Measurements from ENCODE around the gene TASOR. TPM values are rescaled to one million over a fixed set of nuclear protein-coding genes. Genes with fewer than 3 reads are reported as not detected.

TASOR gene
- polyA plus RNA-seq, 1 donor from 2014 or later: 84.8 TPM

- Histone ChIP-seq H3K9me3 (ENCODE audit: low read length) (no peaks in the 10 kb centered on the region), H3K9ac (ENCODE audit: low read length) (no peak overlapping the region), H4K20me1 (ENCODE audit: insufficient read depth) (no peaks in the 10 kb centered on the region), H3K4me3 (ENCODE audit: low read length) (no peak overlapping the region), H3F3A (ENCODE audit: insufficient read depth, low read length, poor library complexity, severe bottlenecking) (no peaks in the 10 kb centered on the region), H2AFZ (ENCODE audit: low read depth, low read length) (no peak overlapping the region), H3K36me3 (ENCODE audit: insufficient read depth, low read length) (no peaks in the 10 kb centered on the region), H3K27ac (ENCODE audit: low read length) (no peak overlapping the region), H3K4me2 (ENCODE audit: low read length) (no peak overlapping the region), H3K9me2 (ENCODE audit: insufficient read depth, low read length) (no peaks in the 10 kb centered on the region), H3K27me3 (ENCODE audit: insufficient read depth, low read depth, low read length) (no peaks in the 10 kb centered on the region), H3K79me2 (replicated peaks; ENCODE audit: insufficient read depth, low read length) (no peaks in the 10 kb centered on the region)
- no peak for TF ChIP-seq EZH2 (IDR thresholded peaks at IDR 0.05; ENCODE audit: borderline replicate concordance, insufficient read depth, low read length, poor library complexity, severe bottlenecking)
- no peak for TF ChIP-seq POLR2AphosphoS5 (IDR thresholded peaks at IDR 0.05)
- no peak for TF ChIP-seq SMC3 (conservative IDR thresholded peaks at IDR 0.05; ENCODE audit: poor library complexity)
- no peak for TF ChIP-seq EP300 (conservative IDR thresholded peaks at IDR 0.05; ENCODE audit: poor library complexity, severe bottlenecking)
- TF ChIP-seq CTCF (IDR thresholded peaks at IDR 0.05; ENCODE audit: poor library complexity, severe bottlenecking): no peak
- TF ChIP-seq MXI1 (conservative IDR thresholded peaks at IDR 0.05; ENCODE audit: poor library complexity, severe bottlenecking): no peak
- TF ChIP-seq RAD21 (conservative IDR thresholded peaks at IDR 0.05): no peak
- no peak for TF ChIP-seq TAF1 (IDR thresholded peaks at IDR 0.05; ENCODE audit: low read depth)
- TF ChIP-seq REST (IDR thresholded peaks at IDR 0.05; ENCODE audit: borderline replicate concordance): no peak
Observed at GRCh38 chr3:56700151-56700550, 17.1 kb upstream of the TASOR start.

GRCh38 chr3:56694867-56695683 lies 12.0 kb upstream of the TASOR start:
- H3K79me2 ChIP-seq (replicated peaks; ENCODE audit: insufficient read depth, low read length): no peaks in the 10 kb centered on the region
- TF ChIP-seq REST (IDR thresholded peaks at IDR 0.05; ENCODE audit: borderline replicate concordance) (no peak), POLR2AphosphoS5 (IDR thresholded peaks at IDR 0.05) (no peak), RAD21 (conservative IDR thresholded peaks at IDR 0.05) (no peak), TAF1 (IDR thresholded peaks at IDR 0.05; ENCODE audit: low read depth) (no peak), MXI1 (conservative IDR thresholded peaks at IDR 0.05; ENCODE audit: poor library complexity, severe bottlenecking) (no peak), SMC3 (conservative IDR thresholded peaks at IDR 0.05; ENCODE audit: poor library complexity) (no peak), CTCF (IDR thresholded peaks at IDR 0.05; ENCODE audit: poor library complexity, severe bottlenecking) (no peak), EP300 (conservative IDR thresholded peaks at IDR 0.05; ENCODE audit: poor library complexity, severe bottlenecking) (no peak), EZH2 (IDR thresholded peaks at IDR 0.05; ENCODE audit: borderline replicate concordance, insufficient read depth, low read length, poor library complexity, severe bottlenecking) (no peak)
- H3K9me2 ChIP-seq (ENCODE audit: insufficient read depth, low read length): no peaks in the 10 kb centered on the region
- H2AFZ ChIP-seq (ENCODE audit: low read depth, low read length): no peak overlapping the region
- no peak overlapping the region for H3K4me3 ChIP-seq (ENCODE audit: low read length)
- no peaks in the 10 kb centered on the region for H3K27me3 ChIP-seq (ENCODE audit: insufficient read depth, low read depth, low read length)
- H4K20me1 ChIP-seq (ENCODE audit: insufficient read depth): no peaks in the 10 kb centered on the region
- H3K9me3 ChIP-seq (ENCODE audit: low read length): no peaks in the 10 kb centered on the region
- no peak overlapping the region for H3K27ac ChIP-seq (ENCODE audit: low read length)
- H3K4me2 ChIP-seq (ENCODE audit: low read length): no peak overlapping the region
- H3K9ac ChIP-seq (ENCODE audit: low read length): no peak overlapping the region
- no peaks in the 10 kb centered on the region for H3F3A ChIP-seq (ENCODE audit: insufficient read depth, low read length, poor library complexity, severe bottlenecking)
- H3K36me3 ChIP-seq (ENCODE audit: insufficient read depth, low read length): no peaks in the 10 kb centered on the region
